ENCODE data around the gene ADIPOQ.

DNA sequence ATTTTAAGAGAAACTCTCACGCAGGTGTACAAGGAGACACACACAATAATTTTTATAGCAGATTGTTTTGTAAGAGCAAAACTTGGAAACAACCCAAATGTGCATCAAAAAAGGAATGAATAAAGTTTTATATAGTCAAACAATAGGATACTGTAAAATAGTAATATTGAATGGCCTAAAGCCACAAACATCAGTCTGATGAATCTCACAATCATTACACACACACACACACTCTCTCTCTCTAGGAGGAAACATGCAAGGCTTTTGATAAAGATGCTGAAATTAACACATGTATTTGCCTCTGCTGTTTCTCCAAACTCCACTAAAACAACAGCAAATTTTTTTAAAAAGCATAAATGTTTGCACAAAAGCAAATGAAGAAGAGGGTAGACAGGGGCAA, 37.3 kb downstream of the ADIPOQ start:
- TF ChIP-seq, protein P1, sequence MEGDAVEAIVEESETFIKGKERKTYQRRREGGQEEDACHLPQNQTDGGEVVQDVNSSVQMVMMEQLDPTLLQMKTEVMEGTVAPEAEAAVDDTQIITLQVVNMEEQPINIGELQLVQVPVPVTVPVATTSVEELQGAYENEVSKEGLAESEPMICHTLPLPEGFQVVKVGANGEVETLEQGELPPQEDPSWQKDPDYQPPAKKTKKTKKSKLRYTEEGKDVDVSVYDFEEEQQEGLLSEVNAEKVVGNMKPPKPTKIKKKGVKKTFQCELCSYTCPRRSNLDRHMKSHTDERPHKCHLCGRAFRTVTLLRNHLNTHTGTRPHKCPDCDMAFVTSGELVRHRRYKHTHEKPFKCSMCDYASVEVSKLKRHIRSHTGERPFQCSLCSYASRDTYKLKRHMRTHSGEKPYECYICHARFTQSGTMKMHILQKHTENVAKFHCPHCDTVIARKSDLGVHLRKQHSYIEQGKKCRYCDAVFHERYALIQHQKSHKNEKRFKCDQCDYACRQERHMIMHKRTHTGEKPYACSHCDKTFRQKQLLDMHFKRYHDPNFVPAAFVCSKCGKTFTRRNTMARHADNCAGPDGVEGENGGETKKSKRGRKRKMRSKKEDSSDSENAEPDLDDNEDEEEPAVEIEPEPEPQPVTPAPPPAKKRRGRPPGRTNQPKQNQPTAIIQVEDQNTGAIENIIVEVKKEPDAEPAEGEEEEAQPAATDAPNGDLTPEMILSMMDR (conservative IDR thresholded peaks at IDR 0.05; ENCODE audit: low read depth, low read length), result no peak
- TF ChIP-seq NFE2L2 (IDR thresholded peaks at IDR 0.05; ENCODE audit: low read depth, low read length), result no peak
- TF ChIP-seq POLR2A (IDR thresholded peaks at IDR 0.05; ENCODE audit: low read depth, low read length), result no peak
- TF ChIP-seq RAD21 (IDR thresholded peaks at IDR 0.05; ENCODE audit: low read length), result no peak
- no peak for TF ChIP-seq SMC3 (IDR thresholded peaks at IDR 0.05; ENCODE audit: low read depth, low read length)
- TF ChIP-seq MAFK (IDR thresholded peaks at IDR 0.05; ENCODE audit: low read depth, low read length), result no peak
- no peak for TF ChIP-seq RCOR1 (IDR thresholded peaks at IDR 0.05; ENCODE audit: insufficient replicate concordance, low read length)
